Glutamatergic neuron (in vitro differentiated cells): ENCODE data around the gene KTN1. TPM values are rescaled to one million over a fixed set of nuclear protein-coding genes. Genes with fewer than 3 reads are reported as not detected.

Experiments
- DNase-seq: peaks from one replicate; pipeline ENCODE4 v3.0.0; 2022
- H3K27ac Mint-ChIP-seq: one replicate; pipeline ENCODE4 v1.8.0; 2020; ENCODE audit warnings: mild to moderate bottlenecking, mixed read lengths, inconsistent platforms; ENCODE audit not compliant: unreplicated experiment
- H3K27me3 Mint-ChIP-seq: one replicate; pipeline ENCODE4 v1.8.0; 2020; ENCODE audit warnings: mild to moderate bottlenecking, moderate library complexity, mixed read lengths, inconsistent platforms; ENCODE audit not compliant: unreplicated experiment
- H3K36me3 Mint-ChIP-seq: one replicate; pipeline ENCODE4 v1.8.0; 2020; ENCODE audit warnings: mild to moderate bottlenecking, mixed read lengths, inconsistent platforms; ENCODE audit not compliant: unreplicated experiment
- H3K4me1 Mint-ChIP-seq: one replicate; pipeline ENCODE4 v1.8.0; 2020; ENCODE audit warnings: mild to moderate bottlenecking, low read depth, mixed read lengths, inconsistent platforms; ENCODE audit not compliant: unreplicated experiment
- H3K4me3 Mint-ChIP-seq: one replicate; pipeline ENCODE4 v1.8.0; 2020; ENCODE audit warnings: mild to moderate bottlenecking, mixed read lengths, inconsistent platforms; ENCODE audit not compliant: unreplicated experiment
- H3K9me3 Mint-ChIP-seq: one replicate; pipeline ENCODE4 v1.8.0; 2020; ENCODE audit warnings: mild to moderate bottlenecking, moderate library complexity, mixed read lengths, inconsistent platforms; ENCODE audit not compliant: unreplicated experiment
- CTCF ChIP-seq: fragments of 200-600 bp; sonication (generic); IDR thresholded peaks from one replicate; pipeline ENCODE4 v1.5.0; 2021; ENCODE audit not compliant: partially characterized antibody, unreplicated experiment
- total RNA-seq: library from RNA; stranded (reverse); fragmentation: NEBNext Ultra II Directional; extraction: Animal tissue kit (Norgen Biotek cat#: 25700); gene quantifications from one replicate; pipeline ENCODE4 v1.2.1, GENCODE V29; 2021; ENCODE audit not compliant: unreplicated experiment

Gene KTN1
- total RNA-seq, 1 donor from 2014 or later: 108 TPM

GRCh38 chr14:55661029-55661428, 81.0 kb downstream of the KTN1 start:
- Mint-ChIP-seq H3K4me3 (no peak overlapping the region), H3K4me1 (no peaks in the 10 kb centered on the region), H3K27me3 (no peaks in the 10 kb centered on the region), H3K9me3 (peaks cover 2% of the 10 kb centered on the region), H3K27ac (no peak overlapping the region), H3K36me3 (no peaks in the 10 kb centered on the region)
- TF ChIP-seq CTCF: no peak
- no peak for DNase-seq

- no peak overlapping the region for H3K27ac Mint-ChIP-seq
- H3K27me3 Mint-ChIP-seq: no peaks in the 10 kb centered on the region
- TF ChIP-seq CTCF: no peak
- H3K36me3 Mint-ChIP-seq: no peaks in the 10 kb centered on the region
- no peak for DNase-seq
- no peak overlapping the region for H3K4me3 Mint-ChIP-seq
- no peaks in the 10 kb centered on the region for H3K4me1 Mint-ChIP-seq
- no peaks in the 10 kb centered on the region for H3K9me3 Mint-ChIP-seq
These were observed 82.7 kb downstream of the KTN1 start for GRCh38 chr14:55662752-55663151.

- no peak overlapping the region for H3K4me3 Mint-ChIP-seq
- no peak overlapping the region for H3K27ac Mint-ChIP-seq
- H3K9me3 Mint-ChIP-seq: no peaks in the 10 kb centered on the region
- no peaks in the 10 kb centered on the region for H3K4me1 Mint-ChIP-seq
- no peaks in the 10 kb centered on the region for H3K27me3 Mint-ChIP-seq
- DNase-seq: no peak
- TF ChIP-seq CTCF: no peak
- H3K36me3 Mint-ChIP-seq: no peaks in the 10 kb centered on the region
These were observed 85.2 kb downstream of the KTN1 start for GRCh38 chr14:55665067-55665675.

GRCh38 chr14:55667801-55668200, 87.8 kb downstream of the KTN1 start:
- Mint-ChIP-seq H3K9me3 (no peaks in the 10 kb centered on the region), H3K4me1 (no peaks in the 10 kb centered on the region), H3K36me3 (no peaks in the 10 kb centered on the region), H3K4me3 (no peak overlapping the region), H3K27me3 (no peaks in the 10 kb centered on the region), H3K27ac (no peak overlapping the region)
- TF ChIP-seq CTCF: no peak
- no peak for DNase-seq

- Mint-ChIP-seq H3K36me3 (no peaks in the 10 kb centered on the region), H3K27ac (no peak overlapping the region), H3K4me1 (no peaks in the 10 kb centered on the region)
These were observed 91.6 kb downstream of the KTN1 start for GRCh38 chr14:55671641-55672040.

More at GRCh38 chr14:55671641-55672040, 91.6 kb downstream of the KTN1 start:
- no peak for DNase-seq
- TF ChIP-seq CTCF: no peak
- H3K4me3 Mint-ChIP-seq: no peak overlapping the region
- H3K9me3 Mint-ChIP-seq: no peaks in the 10 kb centered on the region
- no peaks in the 10 kb centered on the region for H3K27me3 Mint-ChIP-seq
